A204.1 (cell line): ENCODE results near the gene CYGB.

Source experiments
- FAIRE-seq: peaks from 2 replicates; lab custom pipeline; 2012; peaks lifted over from hg19 to GRCh38; lab: Jason Lieb, UNC

Gene CYGB

DNA sequence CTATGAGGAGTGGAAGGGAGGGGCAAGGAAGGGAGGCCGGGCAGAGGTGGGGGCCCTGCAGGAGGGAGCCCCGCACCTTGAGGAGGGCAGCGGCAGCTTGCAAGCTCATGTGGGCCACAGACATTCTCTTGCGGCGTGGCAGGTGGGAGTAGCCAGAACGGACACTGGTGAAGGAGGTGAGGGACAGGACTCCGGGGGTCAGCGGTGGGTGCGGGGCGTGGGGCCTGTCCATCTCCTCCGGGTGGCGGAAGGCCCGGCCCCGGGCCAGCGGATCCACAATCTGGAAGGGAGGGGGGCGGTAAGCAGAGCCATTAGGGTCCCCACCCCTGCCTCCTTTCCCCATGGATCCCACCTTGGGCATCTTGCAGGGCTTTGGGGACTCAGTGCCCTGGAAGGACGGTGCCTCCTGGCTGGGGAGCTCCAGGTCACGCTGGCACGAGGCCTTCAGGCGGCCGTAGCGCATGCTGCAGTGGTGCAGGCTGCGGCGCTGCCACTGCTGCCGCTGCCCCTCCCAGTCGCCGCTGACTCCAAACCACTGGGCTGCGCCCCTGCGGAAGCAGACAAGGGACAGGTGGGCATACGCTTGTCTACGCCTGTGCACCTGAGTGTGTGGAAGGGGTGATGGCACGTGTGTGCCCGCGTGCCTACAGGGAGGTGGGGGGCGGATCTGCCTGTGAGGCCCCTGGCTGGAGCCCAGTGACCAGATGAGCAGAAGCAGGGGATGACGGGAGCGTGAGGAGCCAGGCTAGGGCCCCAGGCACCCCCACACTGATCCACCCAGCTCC lies 58.6 kb downstream of the CYGB start:
- no peak for FAIRE-seq

DNA sequence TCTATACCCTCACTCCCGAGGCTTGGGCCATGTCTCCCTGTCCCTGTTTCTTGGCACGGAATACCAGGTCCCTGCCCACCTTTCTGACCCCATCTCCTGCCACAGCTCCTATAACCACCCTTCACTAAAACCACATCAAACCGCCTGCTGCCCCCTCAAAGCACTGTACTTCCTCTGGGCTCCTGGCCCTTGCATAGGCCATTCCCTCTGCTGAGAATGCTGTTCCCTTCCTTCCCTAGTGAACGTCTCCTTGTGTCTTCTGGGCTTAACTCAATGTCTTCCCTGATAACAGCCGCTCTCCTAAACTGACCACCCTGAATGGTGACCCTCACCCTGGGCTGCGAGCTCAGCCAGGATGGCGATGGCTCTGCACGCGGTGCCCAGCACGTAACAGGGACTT lies 59.4 kb downstream of the CYGB start:
- FAIRE-seq, result no peak

DNA sequence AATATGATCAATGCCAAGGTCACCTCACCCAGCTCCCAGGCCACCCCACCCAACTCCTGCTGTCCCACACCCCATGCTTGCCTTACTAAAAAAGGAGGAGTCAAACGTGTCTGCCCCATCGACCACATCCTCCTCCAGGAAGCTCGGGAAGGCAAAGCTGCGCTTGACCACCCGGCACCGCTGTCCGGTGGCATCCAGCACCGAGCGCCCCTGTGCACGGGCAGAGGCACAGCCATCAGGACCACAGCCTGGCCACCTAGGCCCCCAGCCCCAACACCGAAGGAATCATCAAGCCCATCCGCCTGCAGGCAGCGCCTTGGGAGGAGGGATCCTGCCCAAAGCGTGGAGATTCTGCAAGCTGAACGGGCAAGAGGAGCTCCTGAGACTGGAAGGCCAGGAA lies 59.9 kb downstream of the CYGB start:
- FAIRE-seq, result no peak
